Liver (tissue), 9 donors: ENCODE data around the gene ADAM11. TPM values are rescaled to one million over a fixed set of nuclear protein-coding genes. Genes with fewer than 3 reads are reported as not detected.

ENCODE experiments used
- DNase-seq: peaks from one replicate; pipeline ENCODE4 v3.0.0-alpha.2; 2017; ENCODE audit warnings: low spot score
- H3K27ac ChIP-seq, 2 donors: one replicate each; pipeline ENCODE4 v1.7.0; 2013; ENCODE audit warnings: inconsistent platforms in 2 of 2, low read length in 2 of 2, control low read depth in 1 of 2, low read depth in 1 of 2, mild to moderate bottlenecking in 1 of 2
- H3K27me3 ChIP-seq, 4 donors: one replicate each; pipeline versions ENCODE4 v1.6.1 to v1.7.0; 2013; ENCODE audit warnings: low read length in 3 of 4, inconsistent platforms in 1 of 4, mild to moderate bottlenecking in 1 of 4, moderate library complexity in 1 of 4; ENCODE audit not compliant: control insufficient read depth in 4 of 4, insufficient read depth in 4 of 4
- H3K36me3 ChIP-seq, 4 donors: one replicate each; pipeline versions ENCODE4 v1.6.1 to v1.7.0; 2013; ENCODE audit warnings: low read length in 3 of 4, mild to moderate bottlenecking in 3 of 4, low read depth in 1 of 4, moderate library complexity in 1 of 4; ENCODE audit not compliant: control insufficient read depth in 4 of 4, insufficient read depth in 3 of 4
- H3K4me1 ChIP-seq, 4 donors: one replicate each; pipeline versions ENCODE4 v1.6.1 to v1.7.0; 2013; ENCODE audit warnings: low read length in 3 of 4, mild to moderate bottlenecking in 3 of 4, moderate library complexity in 1 of 4; ENCODE audit not compliant: control insufficient read depth in 4 of 4, insufficient read depth in 4 of 4
- H3K4me3 ChIP-seq, 3 donors: one replicate each; pipeline versions ENCODE4 v1.6.1 to v1.7.0; 2013; ENCODE audit warnings: low read length in 3 of 3, control low read depth in 1 of 3, low read depth in 1 of 3, mild to moderate bottlenecking in 1 of 3
- H3K9ac ChIP-seq, 2 donors: one replicate each; pipeline ENCODE4 v1.7.0; 2013; ENCODE audit warnings: low read length in 2 of 2, mild to moderate bottlenecking in 2 of 2, moderate library complexity in 2 of 2, control low read depth in 1 of 2, low read depth in 1 of 2
- H3K9me3 ChIP-seq, 4 donors: one replicate each; pipeline versions ENCODE4 v1.6.1 to v1.7.0; 2013; ENCODE audit warnings: low read length in 3 of 4; ENCODE audit not compliant: control insufficient read depth in 4 of 4
- ATF3 ChIP-seq: IDR thresholded peaks from 2 replicates; pipeline ENCODE4 v1.6.1; 2016; ENCODE audit warnings: antibody characterized with exemption
- EGR1 ChIP-seq, 2 donors: IDR thresholded peaks; 2 replicates each; pipeline ENCODE4 v1.6.1; 2016 to 2018; ENCODE audit warnings: antibody characterized with exemption in 2 of 2, low read depth in 2 of 2
- FOXA1 ChIP-seq: IDR thresholded peaks from 2 replicates; pipeline ENCODE4 v1.6.1; 2016; ENCODE audit warnings: antibody characterized with exemption
- FOXA2 ChIP-seq: IDR thresholded peaks from 2 replicates; pipeline ENCODE4 v1.6.1; 2016; ENCODE audit warnings: antibody characterized with exemption
- GABPA ChIP-seq, 2 donors: IDR thresholded peaks in 1 of 2; conservative IDR thresholded peaks in 1 of 2; 2 replicates each; pipeline ENCODE4 v1.6.1; 2016; ENCODE audit warnings: antibody characterized with exemption in 2 of 2, mild to moderate bottlenecking in 1 of 2, moderate library complexity in 1 of 2
- HNF4A ChIP-seq, 2 donors: conservative IDR thresholded peaks; 2 replicates each; pipeline ENCODE4 v1.6.1; 2016; ENCODE audit warnings: antibody characterized with exemption in 2 of 2, mild to moderate bottlenecking in 2 of 2
- HNF4G ChIP-seq: IDR thresholded peaks from 2 replicates; pipeline ENCODE4 v1.6.1; 2016; ENCODE audit warnings: antibody characterized with exemption
- JUND ChIP-seq, 2 donors: IDR thresholded peaks; 2 replicates each; pipeline ENCODE4 v1.6.1; 2016; ENCODE audit warnings: antibody characterized with exemption in 2 of 2
- NR2F2 ChIP-seq: IDR thresholded peaks from 2 replicates; pipeline ENCODE4 v1.6.1; 2016; ENCODE audit warnings: antibody characterized with exemption
- RAD21 ChIP-seq, 2 donors: IDR thresholded peaks; 2 replicates each; pipeline ENCODE4 v1.6.1; 2016; ENCODE audit warnings: antibody characterized with exemption in 2 of 2, mild to moderate bottlenecking in 2 of 2
- RXRA ChIP-seq, 2 donors: IDR thresholded peaks; 2 replicates each; pipeline ENCODE4 v1.6.1; 2017 to 2018; ENCODE audit warnings: antibody characterized with exemption in 2 of 2, mild to moderate bottlenecking in 1 of 2
- SP1 ChIP-seq: IDR thresholded peaks from 2 replicates; pipeline ENCODE4 v1.6.1; 2018; ENCODE audit warnings: antibody characterized with exemption, mild to moderate bottlenecking
- TAF1 ChIP-seq: conservative IDR thresholded peaks from 2 replicates; pipeline ENCODE4 v1.6.1; 2016; ENCODE audit warnings: antibody characterized with exemption, mild to moderate bottlenecking
- YY1 ChIP-seq: IDR thresholded peaks from 2 replicates; pipeline ENCODE4 v1.6.1; 2016; ENCODE audit warnings: antibody characterized with exemption, mild to moderate bottlenecking
- WGBS: extraction: QIAGEN DNeasy Blood & Tissue Kit; methylation state at CpG from one replicate; pipeline ENCODE4 v1.1.7; 2013; 5-methylcytosine and 5-hydroxymethylcytosine counted together
- polyA plus RNA-seq, 2 donors: library from polyadenylated mRNA; stranded (reverse) in 1 of 2; unstranded in 1 of 2; fragments of 200-250 nt in 1 of 2; fragments of >200 nt in 1 of 2; fragmentation: Nextera tagmentation in 1 of 2; extraction: Ambion mirVana in 1 of 2; gene quantifications; one replicate each; pipeline versions ENCODE4 v1.2.1 to v1.2.3, GENCODE V29; 2013 to 2015
- total RNA-seq, 2 donors: library from RNA; depleted of rRNA; stranded (reverse); fragments of >200 nt; gene quantifications; one replicate each; pipeline ENCODE4 v1.2.3, GENCODE V29; 2014
- TF ChIP-seq, protein P1 (sequence below): IDR thresholded peaks from 2 replicates; pipeline ENCODE4 v1.6.1; 2016; ENCODE audit warnings: antibody characterized with exemption, mild to moderate bottlenecking
- TF ChIP-seq, protein P2 (sequence below): IDR thresholded peaks from 2 replicates; pipeline ENCODE4 v1.6.1; 2016; ENCODE audit warnings: antibody characterized with exemption
- TF ChIP-seq, protein P3 (sequence below): IDR thresholded peaks from 2 replicates; pipeline ENCODE4 v1.6.1; 2016; ENCODE audit warnings: antibody characterized with exemption
- TF ChIP-seq, protein P4 (sequence below): fragments of 150-350 bp; IDR thresholded peaks from 2 replicates; pipeline ENCODE4 v1.5.1; 2017; ENCODE audit warnings: improper control_type of control experiment, low read depth, low read length; ENCODE audit not compliant: missing input control
- donor health status: healthy.
- donor health status: healthy.
- donor health status: healthy.
- donor health status: healthy.
- donor health status: healthy.

Gene ADAM11
- total and polyA plus RNA-seq, 4 donors, result 0.06 to 1.1 (median 0.08) TPM; not detected in 1

GRCh38 chr17:44804302-44805089, 45.7 kb downstream of the ADAM11 start:
- H3K27me3 ChIP-seq, result no peaks in the 10 kb centered on the region
- WGBS, result 90% methylated on average over 10 of the region's 10 CpGs
- H3K27ac ChIP-seq, result no peak overlapping the region
- no peaks in the 10 kb centered on the region for H3K36me3 ChIP-seq
- no peak overlapping the region for H3K4me3 ChIP-seq
- DNase-seq, result no peak
- TF ChIP-seq SP1, result no peak
- H3K9me3 ChIP-seq, result no peaks in the 10 kb centered on the region
- no peak overlapping the region for H3K9ac ChIP-seq
- no peaks in the 10 kb centered on the region for H3K4me1 ChIP-seq

GRCh38 chr17:44807093-44807816, 48.5 kb downstream of the ADAM11 start:
- Histone ChIP-seq H3K36me3 (no peaks in the 10 kb centered on the region), H3K4me3 (no peak overlapping the region), H3K9ac (no peak overlapping the region), H3K4me1 (no peaks in the 10 kb centered on the region), H3K27me3 (no peaks in the 10 kb centered on the region), H3K9me3 (no peaks in the 10 kb centered on the region), H3K27ac (no peak overlapping the region)
- no peak for TF ChIP-seq RXRA (IDR thresholded peaks at IDR 0.05)
- no peak for TF ChIP-seq NR2F2
- TF ChIP-seq, protein P1, sequence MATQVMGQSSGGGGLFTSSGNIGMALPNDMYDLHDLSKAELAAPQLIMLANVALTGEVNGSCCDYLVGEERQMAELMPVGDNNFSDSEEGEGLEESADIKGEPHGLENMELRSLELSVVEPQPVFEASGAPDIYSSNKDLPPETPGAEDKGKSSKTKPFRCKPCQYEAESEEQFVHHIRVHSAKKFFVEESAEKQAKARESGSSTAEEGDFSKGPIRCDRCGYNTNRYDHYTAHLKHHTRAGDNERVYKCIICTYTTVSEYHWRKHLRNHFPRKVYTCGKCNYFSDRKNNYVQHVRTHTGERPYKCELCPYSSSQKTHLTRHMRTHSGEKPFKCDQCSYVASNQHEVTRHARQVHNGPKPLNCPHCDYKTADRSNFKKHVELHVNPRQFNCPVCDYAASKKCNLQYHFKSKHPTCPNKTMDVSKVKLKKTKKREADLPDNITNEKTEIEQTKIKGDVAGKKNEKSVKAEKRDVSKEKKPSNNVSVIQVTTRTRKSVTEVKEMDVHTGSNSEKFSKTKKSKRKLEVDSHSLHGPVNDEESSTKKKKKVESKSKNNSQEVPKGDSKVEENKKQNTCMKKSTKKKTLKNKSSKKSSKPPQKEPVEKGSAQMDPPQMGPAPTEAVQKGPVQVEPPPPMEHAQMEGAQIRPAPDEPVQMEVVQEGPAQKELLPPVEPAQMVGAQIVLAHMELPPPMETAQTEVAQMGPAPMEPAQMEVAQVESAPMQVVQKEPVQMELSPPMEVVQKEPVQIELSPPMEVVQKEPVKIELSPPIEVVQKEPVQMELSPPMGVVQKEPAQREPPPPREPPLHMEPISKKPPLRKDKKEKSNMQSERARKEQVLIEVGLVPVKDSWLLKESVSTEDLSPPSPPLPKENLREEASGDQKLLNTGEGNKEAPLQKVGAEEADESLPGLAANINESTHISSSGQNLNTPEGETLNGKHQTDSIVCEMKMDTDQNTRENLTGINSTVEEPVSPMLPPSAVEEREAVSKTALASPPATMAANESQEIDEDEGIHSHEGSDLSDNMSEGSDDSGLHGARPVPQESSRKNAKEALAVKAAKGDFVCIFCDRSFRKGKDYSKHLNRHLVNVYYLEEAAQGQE, result no peak
- no peak for TF ChIP-seq FOXA2
- TF ChIP-seq RAD21 (IDR thresholded peaks at IDR 0.05), result no peak
- no peak for TF ChIP-seq SP1
- TF ChIP-seq, protein P2, sequence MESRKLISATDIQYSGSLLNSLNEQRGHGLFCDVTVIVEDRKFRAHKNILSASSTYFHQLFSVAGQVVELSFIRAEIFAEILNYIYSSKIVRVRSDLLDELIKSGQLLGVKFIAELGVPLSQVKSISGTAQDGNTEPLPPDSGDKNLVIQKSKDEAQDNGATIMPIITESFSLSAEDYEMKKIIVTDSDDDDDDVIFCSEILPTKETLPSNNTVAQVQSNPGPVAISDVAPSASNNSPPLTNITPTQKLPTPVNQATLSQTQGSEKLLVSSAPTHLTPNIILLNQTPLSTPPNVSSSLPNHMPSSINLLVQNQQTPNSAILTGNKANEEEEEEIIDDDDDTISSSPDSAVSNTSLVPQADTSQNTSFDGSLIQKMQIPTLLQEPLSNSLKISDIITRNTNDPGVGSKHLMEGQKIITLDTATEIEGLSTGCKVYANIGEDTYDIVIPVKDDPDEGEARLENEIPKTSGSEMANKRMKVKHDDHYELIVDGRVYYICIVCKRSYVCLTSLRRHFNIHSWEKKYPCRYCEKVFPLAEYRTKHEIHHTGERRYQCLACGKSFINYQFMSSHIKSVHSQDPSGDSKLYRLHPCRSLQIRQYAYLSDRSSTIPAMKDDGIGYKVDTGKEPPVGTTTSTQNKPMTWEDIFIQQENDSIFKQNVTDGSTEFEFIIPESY, result no peak
- TF ChIP-seq, protein P3, sequence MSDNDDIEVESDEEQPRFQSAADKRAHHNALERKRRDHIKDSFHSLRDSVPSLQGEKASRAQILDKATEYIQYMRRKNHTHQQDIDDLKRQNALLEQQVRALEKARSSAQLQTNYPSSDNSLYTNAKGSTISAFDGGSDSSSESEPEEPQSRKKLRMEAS, result no peak
- no peak for TF ChIP-seq ATF3
- TF ChIP-seq HNF4A (conservative IDR thresholded peaks at IDR 0.05), result no peak
- no peak for TF ChIP-seq YY1
- TF ChIP-seq JUND (IDR thresholded peaks at IDR 0.05), result no peak
- TF ChIP-seq, protein P4, sequence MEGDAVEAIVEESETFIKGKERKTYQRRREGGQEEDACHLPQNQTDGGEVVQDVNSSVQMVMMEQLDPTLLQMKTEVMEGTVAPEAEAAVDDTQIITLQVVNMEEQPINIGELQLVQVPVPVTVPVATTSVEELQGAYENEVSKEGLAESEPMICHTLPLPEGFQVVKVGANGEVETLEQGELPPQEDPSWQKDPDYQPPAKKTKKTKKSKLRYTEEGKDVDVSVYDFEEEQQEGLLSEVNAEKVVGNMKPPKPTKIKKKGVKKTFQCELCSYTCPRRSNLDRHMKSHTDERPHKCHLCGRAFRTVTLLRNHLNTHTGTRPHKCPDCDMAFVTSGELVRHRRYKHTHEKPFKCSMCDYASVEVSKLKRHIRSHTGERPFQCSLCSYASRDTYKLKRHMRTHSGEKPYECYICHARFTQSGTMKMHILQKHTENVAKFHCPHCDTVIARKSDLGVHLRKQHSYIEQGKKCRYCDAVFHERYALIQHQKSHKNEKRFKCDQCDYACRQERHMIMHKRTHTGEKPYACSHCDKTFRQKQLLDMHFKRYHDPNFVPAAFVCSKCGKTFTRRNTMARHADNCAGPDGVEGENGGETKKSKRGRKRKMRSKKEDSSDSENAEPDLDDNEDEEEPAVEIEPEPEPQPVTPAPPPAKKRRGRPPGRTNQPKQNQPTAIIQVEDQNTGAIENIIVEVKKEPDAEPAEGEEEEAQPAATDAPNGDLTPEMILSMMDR, result no peak
- no peak for TF ChIP-seq GABPA (IDR thresholded peaks at IDR 0.05 in 1 of 2, conservative IDR thresholded peaks at IDR 0.05 in 1 of 2)
- TF ChIP-seq HNF4G, result no peak
- TF ChIP-seq FOXA1, result no peak
- no peak for TF ChIP-seq TAF1
- no peak for TF ChIP-seq EGR1 (IDR thresholded peaks at IDR 0.05; ENCODE audit: low read depth in 2 of 2)
- DNase-seq, result no peak
- 62% methylated on average over 4 of the region's 4 CpGs for WGBS
